SKM-1 treated with dmso at 0.1 percent for 144 hours (cell line): ENCODE data around the gene MMP14.
"Not testable (repeated sequence)": the region's sequence is repeated elsewhere in the genome, so short reads cannot be mapped to it uniquely, and the experiment has no call there.

Experiments used
- DNase-seq: peaks from one replicate; lab custom pipeline; 2025; ENCODE audit not compliant: unreplicated experiment; lab: John Stamatoyannopoulos, UW

MMP14 gene

GRCh38 chr14:22856428-22856827 lies 20.0 kb downstream of the MMP14 start:
- no peak for DNase-seq

GRCh38 chr14:22860377-22860776 lies 24.0 kb downstream of the MMP14 start:
- not testable (repeated sequence) for DNase-seq

- no peak for DNase-seq
These were observed 25.3 kb downstream of the MMP14 start for GRCh38 chr14:22861651-22862050.

GRCh38 chr14:22864979-22865378 lies 28.6 kb downstream of the MMP14 start:
- no peak for DNase-seq

GRCh38 chr14:22865424-22866405 lies 29.3 kb downstream of the MMP14 start:
- DNase-seq = no peak

- no peak for DNase-seq
These were observed 30.5 kb downstream of the MMP14 start for GRCh38 chr14:22866874-22867273.

GRCh38 chr14:22870811-22871223 lies 34.4 kb downstream of the MMP14 start:
- peak; percentile 42 for DNase-seq

- DNase-seq = peak; percentile 58
These were observed 35.0 kb downstream of the MMP14 start, which contains the start of gene LRP10 for GRCh38 chr14:22871224-22872032. Gene LRP10, plus strand, starts transcription at chr14:22871740. Its CDS starts 564 bp downstream, at chr14:22872304.

- peak; percentile 15 for DNase-seq
These were observed 35.8 kb downstream of the MMP14 start for GRCh38 chr14:22872033-22872832.

- DNase-seq = no peak
These were observed 36.6 kb downstream of the MMP14 start for GRCh38 chr14:22872833-22873520.

GRCh38 chr14:22875003-22875747 lies 38.8 kb downstream of the MMP14 start:
- DNase-seq = no peak

- no peak for DNase-seq
These were observed 39.4 kb downstream of the MMP14 start for GRCh38 chr14:22875748-22876319.

GRCh38 chr14:22877000-22877501 lies 40.7 kb downstream of the MMP14 start:
- no peak for DNase-seq

- no peak for DNase-seq
These were observed 42.2 kb downstream of the MMP14 start for GRCh38 chr14:22878271-22879246.

- DNase-seq = no peak
These were observed 45.7 kb downstream of the MMP14 start for GRCh38 chr14:22882064-22882463.

- DNase-seq = no peak
These were observed 46.3 kb downstream of the MMP14 start for GRCh38 chr14:22882529-22883172.
